Measurements from ENCODE around the gene MDM2. TPM values are rescaled to one million over a fixed set of nuclear protein-coding genes. Genes with fewer than 3 reads are reported as not detected.

Gene MDM2
- total RNA-seq, 1 donor from 2014 or later = 153 TPM

DNA sequence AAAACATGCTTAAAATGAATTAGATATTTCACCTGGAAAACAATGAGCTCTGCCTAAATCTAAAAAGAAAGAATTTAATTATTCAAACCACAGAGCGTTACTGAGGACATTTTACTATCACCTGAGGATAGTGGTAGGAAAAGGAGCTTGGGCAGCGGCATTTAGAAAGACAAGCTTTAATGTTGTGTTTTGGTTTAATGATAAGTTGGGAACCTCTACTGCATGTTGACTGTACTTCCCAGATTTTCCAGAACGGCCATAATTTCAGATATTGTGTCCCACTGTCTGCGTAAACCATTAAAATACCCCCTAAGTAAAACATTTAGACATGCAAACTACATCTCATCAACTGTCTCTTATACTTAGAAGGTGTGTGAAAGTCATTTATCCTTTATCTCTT is 69.6 kb downstream of the MDM2 start:
- H3K27me3 Mint-ChIP-seq = no peaks in the 10 kb centered on the region
- no peak overlapping the region for H3K4me3 Mint-ChIP-seq (ENCODE audit: low read depth)
- H3K27ac Mint-ChIP-seq = no peak overlapping the region
- TF ChIP-seq, protein P1, sequence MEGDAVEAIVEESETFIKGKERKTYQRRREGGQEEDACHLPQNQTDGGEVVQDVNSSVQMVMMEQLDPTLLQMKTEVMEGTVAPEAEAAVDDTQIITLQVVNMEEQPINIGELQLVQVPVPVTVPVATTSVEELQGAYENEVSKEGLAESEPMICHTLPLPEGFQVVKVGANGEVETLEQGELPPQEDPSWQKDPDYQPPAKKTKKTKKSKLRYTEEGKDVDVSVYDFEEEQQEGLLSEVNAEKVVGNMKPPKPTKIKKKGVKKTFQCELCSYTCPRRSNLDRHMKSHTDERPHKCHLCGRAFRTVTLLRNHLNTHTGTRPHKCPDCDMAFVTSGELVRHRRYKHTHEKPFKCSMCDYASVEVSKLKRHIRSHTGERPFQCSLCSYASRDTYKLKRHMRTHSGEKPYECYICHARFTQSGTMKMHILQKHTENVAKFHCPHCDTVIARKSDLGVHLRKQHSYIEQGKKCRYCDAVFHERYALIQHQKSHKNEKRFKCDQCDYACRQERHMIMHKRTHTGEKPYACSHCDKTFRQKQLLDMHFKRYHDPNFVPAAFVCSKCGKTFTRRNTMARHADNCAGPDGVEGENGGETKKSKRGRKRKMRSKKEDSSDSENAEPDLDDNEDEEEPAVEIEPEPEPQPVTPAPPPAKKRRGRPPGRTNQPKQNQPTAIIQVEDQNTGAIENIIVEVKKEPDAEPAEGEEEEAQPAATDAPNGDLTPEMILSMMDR (IDR thresholded peaks at IDR 0.05; ENCODE audit: unreplicated experiment) = no peak
- H3K36me3 Mint-ChIP-seq (ENCODE audit: insufficient read depth) = peaks cover 14% of the 10 kb centered on the region
- DNase-seq (ENCODE audit: low spot score, unreplicated experiment) = no peak
- H3K9me3 Mint-ChIP-seq (ENCODE audit: low read depth) = peaks cover 8% of the 10 kb centered on the region
- H3K4me1 Mint-ChIP-seq (ENCODE audit: low read depth) = peaks cover 9% of the 10 kb centered on the region

DNA sequence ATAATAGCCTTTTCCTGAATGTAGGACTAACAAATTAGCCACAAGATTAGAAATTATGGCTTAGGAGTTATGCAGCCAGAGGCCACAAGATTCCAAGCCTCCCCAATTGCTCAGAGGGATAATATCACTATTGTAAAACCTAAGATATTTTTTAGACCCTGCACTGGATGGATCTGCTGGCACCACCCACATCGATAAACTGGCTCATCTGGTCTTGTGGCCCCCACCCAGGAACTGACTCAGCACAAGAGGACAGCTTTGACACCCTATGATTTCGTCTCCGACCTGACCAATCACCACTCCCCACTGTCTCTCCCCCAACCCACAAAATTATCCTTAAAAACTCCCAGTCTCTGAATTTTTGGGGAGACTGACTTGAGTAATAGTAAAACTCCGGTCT is 70.3 kb downstream of the MDM2 start:
- TF ChIP-seq, protein P1 (IDR thresholded peaks at IDR 0.05; ENCODE audit: unreplicated experiment) = no peak
- H3K27ac Mint-ChIP-seq = no peak overlapping the region
- no peak overlapping the region for H3K4me3 Mint-ChIP-seq (ENCODE audit: low read depth)
- DNase-seq (ENCODE audit: low spot score, unreplicated experiment) = no peak
- no peaks in the 10 kb centered on the region for H3K27me3 Mint-ChIP-seq
- H3K9me3 Mint-ChIP-seq (ENCODE audit: low read depth) = peaks cover 8% of the 10 kb centered on the region
- H3K4me1 Mint-ChIP-seq (ENCODE audit: low read depth) = peaks cover 9% of the 10 kb centered on the region
- H3K36me3 Mint-ChIP-seq (ENCODE audit: insufficient read depth) = peaks cover 15% of the 10 kb centered on the region

- Mint-ChIP-seq H3K27me3 (no peaks in the 10 kb centered on the region), H3K4me3 (ENCODE audit: low read depth) (no peak overlapping the region), H3K9me3 (ENCODE audit: low read depth) (peaks cover 8% of the 10 kb centered on the region), H3K4me1 (ENCODE audit: low read depth) (peaks cover 9% of the 10 kb centered on the region), H3K27ac (no peak overlapping the region), H3K36me3 (ENCODE audit: insufficient read depth) (peaks cover 15% of the 10 kb centered on the region)
- no peak for DNase-seq (ENCODE audit: low spot score, unreplicated experiment)
- TF ChIP-seq, protein P1 (IDR thresholded peaks at IDR 0.05; ENCODE audit: unreplicated experiment) = no peak
Observed at GRCh38 chr12:68878846-68879245, 70.9 kb downstream of the MDM2 start.

DNA sequence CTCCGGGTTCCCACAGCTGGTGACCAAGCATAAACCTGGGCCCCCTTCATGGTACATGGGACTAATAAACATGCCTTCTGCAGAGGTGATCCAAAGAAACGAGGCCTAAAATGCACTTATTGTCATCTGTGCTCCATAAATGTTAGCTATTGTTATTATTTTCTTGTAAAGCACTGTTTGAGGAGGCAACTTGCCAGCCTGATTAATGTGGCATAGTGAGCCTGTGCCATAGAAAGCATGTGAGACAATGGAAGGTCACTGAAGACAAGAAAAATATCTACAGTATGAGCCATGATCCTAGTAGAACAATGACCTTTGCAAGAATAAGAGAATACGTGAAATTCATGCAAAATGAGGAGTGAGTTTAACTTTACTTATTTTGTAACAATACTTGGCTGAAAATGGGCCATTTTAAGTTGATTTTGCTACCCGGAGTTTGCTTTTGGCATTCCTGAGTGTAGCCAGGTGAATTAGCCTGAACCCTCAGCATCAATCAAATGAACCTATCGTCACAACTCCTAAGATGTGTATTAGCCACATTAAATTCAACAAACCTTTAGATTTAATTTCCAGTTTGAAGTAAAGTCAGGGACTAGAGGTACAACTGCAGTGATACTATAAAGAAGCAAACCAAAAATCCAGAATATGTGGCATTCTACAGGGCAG is 72.8 kb downstream of the MDM2 start:
- Mint-ChIP-seq H3K36me3 (ENCODE audit: insufficient read depth) (peaks cover 18% of the 10 kb centered on the region), H3K4me1 (ENCODE audit: low read depth) (peaks cover 9% of the 10 kb centered on the region), H3K27ac (no peak overlapping the region), H3K27me3 (no peaks in the 10 kb centered on the region), H3K9me3 (ENCODE audit: low read depth) (peaks cover 8% of the 10 kb centered on the region), H3K4me3 (ENCODE audit: low read depth) (no peak overlapping the region)
- DNase-seq (ENCODE audit: low spot score, unreplicated experiment) = no peak
- TF ChIP-seq, protein P1 (IDR thresholded peaks at IDR 0.05; ENCODE audit: unreplicated experiment) = no peak

DNA sequence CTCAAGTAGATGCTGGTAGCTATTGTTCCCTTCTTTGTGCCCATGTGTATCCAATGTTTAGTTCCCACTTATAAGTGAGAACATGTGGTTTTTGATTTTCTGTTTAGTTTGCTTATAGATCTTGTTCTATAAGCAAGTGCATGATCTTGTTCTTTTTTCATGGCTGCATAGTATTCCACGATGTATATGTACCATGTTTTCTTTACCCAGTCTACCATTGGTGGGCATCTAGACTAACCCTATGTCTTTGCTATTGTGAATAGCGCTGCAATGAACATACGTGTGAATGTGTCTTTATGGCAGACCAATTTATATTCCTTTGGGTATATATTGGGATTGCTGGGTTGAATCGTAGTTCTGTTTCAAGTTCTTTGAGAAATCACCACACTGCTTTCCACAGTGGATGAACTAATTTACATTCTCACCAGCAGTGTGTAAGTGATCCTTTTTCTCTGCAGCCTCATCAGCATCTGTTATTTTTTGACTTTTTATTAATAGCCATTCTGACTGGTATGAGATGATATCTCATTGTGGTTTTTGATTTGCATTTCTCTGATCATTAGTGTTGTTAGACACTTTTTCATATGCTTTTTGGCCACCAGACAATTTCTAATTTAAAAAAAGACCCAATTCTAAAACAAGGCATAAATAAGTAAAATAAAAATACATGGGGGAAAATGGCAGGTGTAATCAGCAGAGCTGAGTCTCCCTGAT is 74.4 kb downstream of the MDM2 start:
- Mint-ChIP-seq H3K36me3 (ENCODE audit: insufficient read depth) (peaks cover 18% of the 10 kb centered on the region), H3K9me3 (ENCODE audit: low read depth) (peaks cover 8% of the 10 kb centered on the region), H3K27me3 (no peaks in the 10 kb centered on the region), H3K27ac (no peak overlapping the region), H3K4me1 (ENCODE audit: low read depth) (no peaks in the 10 kb centered on the region), H3K4me3 (ENCODE audit: low read depth) (no peak overlapping the region)
- DNase-seq (ENCODE audit: low spot score, unreplicated experiment) = no peak
- TF ChIP-seq, protein P1 (IDR thresholded peaks at IDR 0.05; ENCODE audit: unreplicated experiment) = no peak
